Uterus (tissue), 2 donors: Measurements from ENCODE around the gene TLX3.

Source experiments
- POLR2A ChIP-seq, 2 donors: fragments of 450-650 bp; IDR thresholded peaks; one replicate each; pipeline ENCODE4 v1.6.1; 2016; ENCODE audit warnings: antibody characterized with exemption in 2 of 2, mild to moderate bottlenecking in 1 of 2, moderate library complexity in 1 of 2
- TF ChIP-seq, protein P1 (sequence below), 4 experiments: fragments of 200-600 bp in 2 of 4; fragments of 450-650 bp in 2 of 4; sonication (generic) in 2 of 4; IDR thresholded peaks; one replicate each; pipeline ENCODE4 v1.5.1; 2016 to 2019; ENCODE audit warnings: antibody characterized with exemption in 4 of 4, mild to moderate bottlenecking in 2 of 4, moderate library complexity in 1 of 4

DNA sequence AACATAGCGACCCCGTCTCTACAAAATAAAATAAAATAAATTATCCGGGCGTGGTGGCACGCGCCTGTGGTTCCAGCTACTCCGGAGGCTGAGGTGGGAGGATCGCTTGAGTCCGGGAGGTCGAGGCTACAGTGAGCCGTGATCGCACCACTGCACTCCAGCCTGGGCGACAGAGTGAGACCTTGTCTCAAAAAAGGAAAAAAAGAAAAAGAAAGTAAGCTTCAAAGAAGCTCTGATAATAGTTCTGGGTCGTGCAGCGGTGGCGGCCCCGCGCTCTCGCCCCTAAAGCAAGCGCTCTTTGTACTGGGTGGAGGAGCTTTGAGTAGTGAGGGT, 6.8 kb downstream of the TLX3 start:
- TF ChIP-seq, protein P1, sequence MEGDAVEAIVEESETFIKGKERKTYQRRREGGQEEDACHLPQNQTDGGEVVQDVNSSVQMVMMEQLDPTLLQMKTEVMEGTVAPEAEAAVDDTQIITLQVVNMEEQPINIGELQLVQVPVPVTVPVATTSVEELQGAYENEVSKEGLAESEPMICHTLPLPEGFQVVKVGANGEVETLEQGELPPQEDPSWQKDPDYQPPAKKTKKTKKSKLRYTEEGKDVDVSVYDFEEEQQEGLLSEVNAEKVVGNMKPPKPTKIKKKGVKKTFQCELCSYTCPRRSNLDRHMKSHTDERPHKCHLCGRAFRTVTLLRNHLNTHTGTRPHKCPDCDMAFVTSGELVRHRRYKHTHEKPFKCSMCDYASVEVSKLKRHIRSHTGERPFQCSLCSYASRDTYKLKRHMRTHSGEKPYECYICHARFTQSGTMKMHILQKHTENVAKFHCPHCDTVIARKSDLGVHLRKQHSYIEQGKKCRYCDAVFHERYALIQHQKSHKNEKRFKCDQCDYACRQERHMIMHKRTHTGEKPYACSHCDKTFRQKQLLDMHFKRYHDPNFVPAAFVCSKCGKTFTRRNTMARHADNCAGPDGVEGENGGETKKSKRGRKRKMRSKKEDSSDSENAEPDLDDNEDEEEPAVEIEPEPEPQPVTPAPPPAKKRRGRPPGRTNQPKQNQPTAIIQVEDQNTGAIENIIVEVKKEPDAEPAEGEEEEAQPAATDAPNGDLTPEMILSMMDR (IDR thresholded peaks at IDR 0.05): no peak
- no peak for TF ChIP-seq POLR2A (IDR thresholded peaks at IDR 0.05)
